HG03571 (cell line): ENCODE data around the gene SLC23A2.

Source experiments
- ATAC-seq: cut with Tn5 transposase; IDR thresholded peaks from one replicate; pipeline ENCODE4 v1.9.1; 2021; ENCODE audit not compliant: unreplicated experiment

Gene SLC23A2

DNA sequence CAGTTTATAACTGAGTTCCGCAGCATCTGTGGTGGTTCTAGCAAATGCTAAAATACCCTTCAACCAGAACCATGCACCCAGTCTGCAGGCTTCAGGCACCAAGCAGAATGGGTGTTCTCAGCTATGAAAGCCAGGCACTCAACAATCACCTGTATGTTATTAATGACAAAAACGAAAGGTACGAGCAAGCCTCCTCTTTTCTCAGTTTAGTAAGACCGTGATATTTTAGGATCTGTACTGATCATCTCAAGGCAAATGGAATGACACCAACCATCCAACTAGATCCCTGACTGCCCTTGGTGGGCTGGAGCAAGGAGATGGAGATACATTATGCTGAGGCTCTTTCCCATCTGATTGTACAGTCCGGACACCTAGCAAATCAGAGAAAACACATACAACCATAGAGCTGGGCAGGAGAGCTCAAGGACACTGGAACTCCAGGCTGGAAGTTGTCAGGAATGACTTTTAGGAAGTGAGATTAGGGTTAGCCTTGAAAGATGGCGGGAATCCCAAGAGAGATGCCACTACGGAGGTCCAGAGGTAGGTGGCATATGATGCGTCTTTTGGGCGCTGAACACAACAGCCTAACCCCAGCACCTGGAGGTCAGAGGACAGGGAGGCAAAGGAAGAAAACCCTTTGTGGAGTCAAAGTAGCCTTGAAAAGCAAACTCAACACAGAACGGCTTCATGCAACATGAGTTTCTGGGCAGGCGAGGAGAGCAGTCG is 33.4 kb downstream of the SLC23A2 start:
- ATAC-seq, result no peak

- no peak for ATAC-seq
These were observed 34.2 kb downstream of the SLC23A2 start for GRCh38 chr20:4966826-4967751.

DNA sequence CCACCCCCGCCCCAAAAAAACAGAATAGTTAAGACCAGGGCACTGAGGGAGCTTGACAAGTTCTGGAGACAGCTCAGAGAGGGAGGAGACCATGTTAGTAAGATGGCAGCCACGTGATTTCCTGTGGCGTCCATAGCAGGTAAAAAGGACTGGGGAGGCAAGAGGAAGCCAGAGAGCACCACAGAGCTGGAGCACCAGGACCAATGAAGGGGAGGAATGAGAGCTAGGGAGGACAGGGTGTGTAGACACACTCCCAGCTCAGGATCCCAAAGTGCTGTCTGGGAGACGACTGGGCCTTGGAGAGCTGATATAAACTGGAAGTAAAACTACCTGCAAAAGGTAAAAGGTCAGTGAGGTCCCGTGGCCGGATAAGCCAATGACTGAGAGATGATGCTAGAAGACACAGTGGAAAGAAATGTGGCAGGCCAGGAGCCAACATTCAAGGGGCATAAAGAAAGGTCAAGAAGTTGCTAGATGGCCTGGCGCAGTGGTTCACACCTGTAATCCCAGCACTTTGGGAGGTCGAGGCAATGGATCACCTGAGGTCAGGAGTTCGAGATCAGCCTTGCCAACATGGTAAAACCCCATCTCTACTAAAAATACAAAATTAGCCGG is 39.0 kb downstream of the SLC23A2 start:
- ATAC-seq, result no peak

DNA sequence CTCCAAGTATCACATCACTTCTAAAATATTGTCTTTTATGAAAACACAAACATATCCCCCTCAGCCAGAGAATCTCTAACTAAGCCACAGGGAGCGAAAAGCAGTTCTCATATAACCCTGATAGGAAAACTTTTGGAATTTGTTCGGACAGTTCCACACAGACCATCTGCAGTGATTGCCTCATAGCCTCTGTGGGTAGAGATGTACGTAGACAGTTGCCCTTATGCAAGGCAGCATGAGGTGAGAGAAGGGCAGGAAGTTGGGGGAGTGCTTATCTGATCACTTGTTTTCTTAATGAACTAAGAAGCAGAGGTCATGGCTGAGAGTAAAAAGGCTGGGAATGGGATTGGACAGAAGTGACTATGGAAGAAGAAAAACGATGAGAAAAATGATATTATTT is 39.6 kb downstream of the SLC23A2 start:
- no peak for ATAC-seq

GRCh38 chr20:4959592-4959991 is 41.7 kb downstream of the SLC23A2 start:
- ATAC-seq, result no peak

- no peak for ATAC-seq
These were observed 43.4 kb downstream of the SLC23A2 start for GRCh38 chr20:4957939-4958362.

DNA sequence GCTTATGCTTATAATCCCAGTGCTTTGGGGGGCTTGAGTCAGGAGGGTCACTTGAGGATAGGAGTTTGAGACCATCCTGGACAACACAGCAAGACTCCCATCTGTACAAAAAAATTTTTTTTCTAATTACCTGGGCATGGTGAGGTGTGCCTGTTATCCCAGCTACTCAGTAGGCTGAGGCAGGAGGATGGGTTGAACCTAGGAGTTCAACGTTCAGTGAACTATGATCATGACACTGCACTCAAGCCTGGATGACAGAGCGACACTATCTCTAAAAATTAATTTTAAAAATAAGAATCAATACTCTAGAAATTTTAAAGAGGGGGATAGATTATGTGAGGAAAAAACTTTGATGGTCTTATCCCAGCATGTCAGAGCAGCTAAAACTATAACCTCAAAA is 44.1 kb downstream of the SLC23A2 start:
- no peak for ATAC-seq

DNA sequence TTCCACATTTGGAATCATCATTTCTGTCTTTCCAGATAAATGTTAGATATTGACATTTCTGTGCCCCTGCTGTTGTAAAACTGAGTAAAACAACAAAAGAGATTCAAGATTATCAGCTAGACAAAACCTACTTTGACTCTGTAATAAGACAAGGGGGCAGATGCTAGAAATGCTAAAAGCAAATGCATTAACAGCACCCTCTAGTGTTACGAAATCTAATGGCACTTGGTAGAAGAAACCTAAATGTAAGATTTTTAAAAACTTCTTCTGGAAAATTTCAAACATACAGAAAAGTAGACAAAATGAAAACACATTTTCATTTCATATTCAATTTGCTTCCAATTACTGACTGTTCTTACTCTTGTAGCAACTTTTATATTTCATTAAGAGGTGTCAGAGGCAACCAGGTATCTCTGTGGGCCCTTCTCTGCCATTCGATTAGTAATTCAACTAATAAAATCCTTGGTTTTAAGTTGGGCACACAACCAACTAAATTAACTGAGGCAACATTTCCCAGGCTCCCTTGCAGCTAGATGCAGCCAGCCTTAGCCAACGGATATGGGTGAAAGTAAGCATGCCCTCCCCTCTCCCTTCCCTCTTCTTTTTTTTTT is 45.0 kb downstream of the SLC23A2 start:
- ATAC-seq, result no peak

DNA sequence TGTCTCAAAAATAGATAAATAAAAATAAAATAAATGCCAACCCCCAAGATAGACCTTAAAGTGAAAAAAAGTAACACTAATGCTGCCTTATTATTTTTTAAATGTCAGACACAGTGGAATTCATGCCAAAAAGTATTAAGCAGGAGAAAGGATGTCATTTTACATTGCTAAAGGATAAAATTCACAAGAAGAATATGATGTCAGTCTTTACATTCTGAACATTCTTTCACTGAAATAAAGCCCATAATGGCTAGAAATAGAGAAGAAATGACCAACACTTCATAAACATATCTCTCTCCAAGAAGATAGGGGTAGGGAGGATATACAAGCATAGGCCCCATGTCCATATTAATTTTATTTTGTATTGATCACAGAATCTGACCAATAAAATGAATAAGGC is 47.4 kb downstream of the SLC23A2 start:
- no peak for ATAC-seq

DNA sequence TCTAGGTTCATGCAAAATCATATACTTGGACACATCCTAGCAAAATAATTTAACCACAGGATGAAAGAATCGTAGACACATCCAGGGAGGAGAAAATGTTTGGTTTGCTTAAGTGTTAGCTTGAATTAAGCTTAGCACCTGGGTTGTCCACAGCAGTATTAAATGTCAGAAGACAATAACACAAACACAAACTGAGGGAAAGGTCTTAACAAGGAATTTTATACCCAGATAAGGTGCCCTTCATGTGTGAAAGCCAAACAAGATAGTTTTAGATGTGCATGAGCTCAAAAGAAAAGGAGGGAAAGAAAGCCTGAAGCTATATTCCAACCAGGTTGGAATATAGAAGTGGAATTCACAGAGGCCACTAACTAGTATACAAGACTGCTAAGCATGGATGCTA is 49.1 kb downstream of the SLC23A2 start:
- ATAC-seq, result no peak

DNA sequence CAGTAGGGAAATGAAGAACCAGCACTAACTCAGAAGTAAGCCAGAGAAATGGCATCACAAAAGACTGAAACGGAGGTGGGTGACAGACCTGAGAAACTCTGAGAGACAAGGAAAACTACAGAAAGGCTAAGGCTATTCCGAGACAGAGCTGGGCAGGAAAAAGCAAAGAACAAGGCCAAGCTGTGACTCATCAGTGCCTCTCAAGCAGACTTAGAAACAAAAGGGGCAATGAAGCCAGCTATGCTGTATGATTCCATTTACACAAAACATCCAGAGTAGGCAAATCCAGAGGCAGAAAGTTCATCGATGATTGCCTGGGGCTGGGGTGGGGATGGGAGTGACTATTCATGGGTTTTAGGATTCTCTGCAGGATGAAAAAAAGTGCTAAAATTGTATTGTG is 50.0 kb downstream of the SLC23A2 start:
- no peak for ATAC-seq

DNA sequence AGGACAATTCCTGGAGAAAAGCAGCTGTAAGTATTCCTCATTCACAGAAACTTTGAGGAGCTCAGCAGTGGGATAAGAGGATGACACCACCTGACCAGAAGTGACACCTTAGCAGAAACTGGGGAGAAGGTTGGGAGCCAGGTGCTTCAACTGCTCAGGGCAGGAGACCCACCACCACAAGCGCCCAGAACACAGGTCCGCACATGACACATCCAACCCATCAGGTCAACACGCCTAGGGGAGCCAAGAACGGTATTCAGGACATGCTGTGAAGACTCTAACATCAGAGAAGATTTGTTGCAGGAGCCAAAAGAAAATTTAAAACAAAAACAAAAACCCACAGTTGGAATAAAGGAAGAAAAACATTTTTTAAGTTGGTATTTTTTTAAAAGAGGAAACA is 50.5 kb downstream of the SLC23A2 start:
- no peak for ATAC-seq

GRCh38 chr20:4950437-4950836 is 50.9 kb downstream of the SLC23A2 start:
- ATAC-seq, result no peak

- ATAC-seq, result no peak
These were observed 51.5 kb downstream of the SLC23A2 start for GRCh38 chr20:4949833-4950178.

GRCh38 chr20:4947817-4948559 is 53.3 kb downstream of the SLC23A2 start:
- no peak for ATAC-seq

- ATAC-seq, result no peak
These were observed 54.3 kb downstream of the SLC23A2 start for GRCh38 chr20:4946986-4947385.

- ATAC-seq, result no peak
These were observed 54.7 kb downstream of the SLC23A2 start for GRCh38 chr20:4946585-4946984.

GRCh38 chr20:4944518-4945313 is 56.6 kb downstream of the SLC23A2 start:
- ATAC-seq, result no peak

DNA sequence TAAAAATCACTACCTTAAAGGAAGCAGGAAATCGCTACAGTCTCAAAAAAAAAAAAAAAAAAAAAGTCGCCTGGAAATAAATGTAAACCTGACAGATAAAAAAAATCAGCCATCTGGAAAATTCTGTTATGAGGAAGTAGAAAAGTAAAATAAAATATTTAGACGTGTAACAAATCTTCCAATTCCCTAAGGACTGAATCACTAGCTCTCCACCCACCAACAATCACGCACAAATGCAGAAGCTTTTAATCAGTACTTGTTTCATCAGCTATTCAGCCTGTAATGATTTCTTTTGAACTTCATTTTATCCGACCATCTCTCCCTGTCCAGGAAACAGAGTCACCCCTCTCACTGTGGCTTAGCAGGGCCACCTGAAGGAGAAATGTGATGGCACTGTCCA is 59.0 kb downstream of the SLC23A2 start:
- ATAC-seq, result no peak
